GM21367 (cell line): ENCODE results near the gene HOXD1.

Source experiments
- ATAC-seq: cut with Tn5 transposase; IDR thresholded peaks from one replicate; pipeline ENCODE4 v1.9.1; 2021; ENCODE audit not compliant: unreplicated experiment

The HOXD1 gene

DNA sequence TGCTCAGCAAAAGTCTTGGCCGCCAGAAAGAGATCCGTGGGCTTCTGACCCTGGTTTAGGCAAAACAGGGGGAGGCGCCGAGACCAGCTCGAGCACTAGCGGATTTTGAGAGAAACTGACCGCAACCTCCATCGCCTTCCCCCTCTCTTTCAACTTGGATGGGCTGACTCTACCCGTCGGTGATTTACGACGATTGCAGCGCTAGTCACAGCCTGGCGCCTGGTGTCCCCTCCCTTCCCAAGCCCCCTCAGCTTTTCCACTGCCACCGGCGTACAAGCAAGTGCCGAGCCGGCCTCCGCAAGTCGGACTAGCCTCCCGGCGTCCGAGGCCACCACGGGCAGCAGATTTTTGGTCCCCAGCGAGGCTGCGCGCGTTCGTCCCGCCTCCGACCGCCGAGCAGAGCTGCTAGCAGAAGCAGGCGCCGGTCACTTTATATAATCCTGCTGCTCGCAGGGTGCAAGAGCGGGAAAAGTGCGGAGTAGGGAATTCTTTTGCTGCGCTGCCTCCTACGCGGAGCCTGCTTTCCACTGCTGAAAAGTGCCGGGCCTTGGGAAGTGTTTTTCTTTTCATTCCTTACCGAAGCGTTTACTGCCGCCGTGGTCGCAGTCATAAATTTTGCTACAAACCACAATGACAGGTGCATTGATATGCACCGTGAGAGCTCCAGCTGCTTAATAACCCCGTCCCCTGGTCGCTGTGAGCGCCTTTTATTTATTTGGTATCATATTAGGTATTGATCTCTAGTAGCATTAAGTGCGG is 23.7 kb upstream of the HOXD1 start:
- ATAC-seq, result no peak

DNA sequence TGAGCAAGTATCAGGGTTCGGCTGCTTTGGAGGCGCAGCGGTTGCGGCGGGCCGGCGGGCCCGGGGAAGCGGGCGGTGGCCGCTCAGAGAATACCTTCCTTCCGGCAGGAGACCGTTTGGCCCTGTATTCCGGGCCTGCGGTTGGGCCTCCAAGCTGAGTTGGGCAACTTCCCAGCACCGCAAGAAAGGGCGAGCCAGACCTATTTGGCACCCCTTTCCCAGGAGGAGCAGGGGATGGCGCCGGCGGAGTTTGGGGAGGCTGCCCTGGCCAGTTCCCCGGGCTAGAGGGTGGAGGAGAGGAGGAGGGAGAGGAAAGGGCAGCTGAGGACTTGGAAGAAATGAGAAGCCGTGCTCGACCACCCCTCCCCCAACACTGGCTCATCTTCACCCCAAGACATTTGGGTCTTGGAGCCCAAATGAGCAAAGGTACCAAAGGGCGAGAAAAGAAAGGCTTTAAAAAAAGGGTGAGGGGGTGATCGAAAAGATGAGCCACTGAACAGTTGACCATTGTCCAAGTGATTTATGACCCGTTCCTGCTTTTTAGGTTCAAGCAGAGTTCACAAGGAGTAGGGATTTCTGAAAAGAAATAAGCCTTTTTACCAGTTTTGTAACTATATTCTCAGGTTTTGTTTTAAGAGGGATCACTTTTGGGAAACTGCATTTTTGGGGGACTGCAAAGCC is 23.0 kb upstream of the HOXD1 start:
- ATAC-seq, result no peak

GRCh38 chr2:176166272-176166671 is 22.2 kb upstream of the HOXD1 start:
- ATAC-seq, result no peak

GRCh38 chr2:176167398-176167797 is 21.1 kb upstream of the HOXD1 start:
- ATAC-seq, result no peak

DNA sequence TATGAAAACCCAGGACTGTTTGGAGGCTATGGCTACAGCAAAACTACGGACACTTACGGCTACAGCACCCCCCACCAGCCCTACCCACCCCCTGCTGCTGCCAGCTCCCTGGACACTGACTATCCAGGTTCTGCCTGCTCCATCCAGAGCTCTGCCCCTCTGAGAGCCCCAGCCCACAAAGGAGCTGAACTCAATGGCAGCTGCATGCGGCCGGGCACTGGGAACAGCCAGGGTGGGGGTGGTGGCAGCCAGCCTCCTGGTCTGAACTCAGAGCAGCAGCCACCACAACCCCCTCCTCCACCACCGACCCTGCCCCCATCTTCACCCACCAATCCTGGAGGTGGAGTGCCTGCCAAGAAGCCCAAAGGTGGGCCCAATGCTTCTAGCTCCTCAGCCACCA is 19.3 kb upstream of the HOXD1 start:
- ATAC-seq, result no peak

- no peak for ATAC-seq
Observed at GRCh38 chr2:176169711-176170110, 18.8 kb upstream of the HOXD1 start.

GRCh38 chr2:176170602-176171305 is 17.7 kb upstream of the HOXD1 start:
- no peak for ATAC-seq

- ATAC-seq, result no peak
Observed at GRCh38 chr2:176171351-176172006, 17.0 kb upstream of the HOXD1 start.

- ATAC-seq, result no peak
Observed at GRCh38 chr2:176172007-176172894, 16.2 kb upstream of the HOXD1 start.

GRCh38 chr2:176172895-176173566 is 15.4 kb upstream of the HOXD1 start:
- no peak for ATAC-seq

DNA sequence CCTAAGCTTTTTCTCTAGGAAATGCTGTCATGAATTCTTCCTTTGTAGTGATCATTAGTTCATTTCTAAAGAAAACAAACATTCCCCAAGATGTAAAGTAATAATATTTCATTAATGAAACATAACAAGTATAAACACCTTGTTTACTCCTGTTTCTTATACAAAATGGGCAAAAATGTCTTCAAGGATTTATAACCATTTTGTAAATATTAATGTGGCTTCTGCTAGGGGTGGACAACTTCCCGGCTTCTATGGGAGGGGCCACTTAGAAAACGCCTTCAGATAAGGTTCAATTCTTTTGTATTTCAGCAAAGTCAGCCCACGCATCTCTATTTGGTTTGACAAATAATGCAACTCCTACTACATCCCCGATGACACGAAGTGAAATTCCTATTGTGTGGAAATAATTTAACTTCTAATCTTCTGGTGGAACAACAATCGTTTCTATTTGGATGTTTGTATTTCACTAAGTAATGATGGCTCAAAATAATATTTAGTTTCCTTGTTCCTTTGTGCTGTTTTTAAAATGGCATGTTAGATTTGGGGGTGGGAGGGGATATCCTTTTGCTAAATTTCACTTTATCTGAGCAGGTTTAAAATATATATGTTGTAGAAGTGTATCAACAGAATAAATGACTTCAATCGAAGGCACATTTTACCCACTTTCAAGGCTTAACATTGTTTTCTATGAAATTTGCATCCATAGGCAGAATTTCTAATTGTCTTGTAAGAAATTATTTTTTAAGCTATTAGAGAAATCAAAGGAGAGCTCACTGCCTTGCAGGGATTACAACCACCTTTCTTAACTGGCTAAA is 14.7 kb upstream of the HOXD1 start:
- no peak for ATAC-seq

- no peak for ATAC-seq
Observed at GRCh38 chr2:176174382-176174823, 14.1 kb upstream of the HOXD1 start.

- no peak for ATAC-seq
Observed at GRCh38 chr2:176174824-176175708, 13.4 kb upstream of the HOXD1 start.

DNA sequence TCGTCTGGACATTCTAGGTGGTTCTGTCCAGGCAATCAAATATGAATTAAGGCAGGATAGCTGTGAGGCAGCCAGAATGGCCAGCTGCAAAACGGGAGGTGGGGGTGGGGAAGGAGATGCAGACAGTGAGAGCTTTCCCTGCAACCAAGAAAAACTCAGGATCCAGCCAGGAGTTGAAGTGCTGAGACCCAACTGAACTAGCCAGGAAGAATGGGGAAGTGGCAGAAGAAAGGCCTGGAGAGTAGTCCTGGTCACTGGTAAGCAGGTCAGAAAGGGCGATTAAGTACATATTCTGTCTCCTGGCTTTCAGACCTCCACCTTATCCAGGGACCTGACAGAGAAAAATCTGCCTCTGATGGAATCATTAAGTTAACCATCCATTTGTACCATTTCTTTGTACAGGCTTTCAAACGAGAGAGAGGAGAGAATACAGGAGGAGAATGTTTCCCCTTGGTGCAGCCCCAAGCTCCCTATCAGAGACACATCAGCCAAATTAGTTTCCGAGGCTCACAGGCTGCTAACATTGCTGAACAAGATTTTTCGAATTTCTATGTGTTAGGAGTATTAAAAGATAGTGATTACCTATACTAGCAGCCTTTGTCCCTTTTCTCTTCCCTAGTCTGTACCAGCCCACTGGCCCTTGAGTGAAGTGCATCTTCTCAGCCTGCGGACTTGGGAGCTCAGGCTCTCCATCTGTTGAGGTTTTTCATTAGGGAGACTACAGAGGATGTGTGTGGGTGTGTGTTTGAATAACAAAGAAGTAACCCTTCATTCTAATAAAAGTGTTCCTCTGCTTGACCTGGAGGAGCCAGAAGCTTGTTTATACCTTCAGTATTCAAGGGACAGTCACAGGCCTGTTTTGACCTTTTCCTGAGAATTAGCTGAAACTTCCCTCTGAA is 12.5 kb upstream of the HOXD1 start:
- ATAC-seq, result no peak

- no peak for ATAC-seq
Observed at GRCh38 chr2:176177580-176178037, 10.9 kb upstream of the HOXD1 start.

DNA sequence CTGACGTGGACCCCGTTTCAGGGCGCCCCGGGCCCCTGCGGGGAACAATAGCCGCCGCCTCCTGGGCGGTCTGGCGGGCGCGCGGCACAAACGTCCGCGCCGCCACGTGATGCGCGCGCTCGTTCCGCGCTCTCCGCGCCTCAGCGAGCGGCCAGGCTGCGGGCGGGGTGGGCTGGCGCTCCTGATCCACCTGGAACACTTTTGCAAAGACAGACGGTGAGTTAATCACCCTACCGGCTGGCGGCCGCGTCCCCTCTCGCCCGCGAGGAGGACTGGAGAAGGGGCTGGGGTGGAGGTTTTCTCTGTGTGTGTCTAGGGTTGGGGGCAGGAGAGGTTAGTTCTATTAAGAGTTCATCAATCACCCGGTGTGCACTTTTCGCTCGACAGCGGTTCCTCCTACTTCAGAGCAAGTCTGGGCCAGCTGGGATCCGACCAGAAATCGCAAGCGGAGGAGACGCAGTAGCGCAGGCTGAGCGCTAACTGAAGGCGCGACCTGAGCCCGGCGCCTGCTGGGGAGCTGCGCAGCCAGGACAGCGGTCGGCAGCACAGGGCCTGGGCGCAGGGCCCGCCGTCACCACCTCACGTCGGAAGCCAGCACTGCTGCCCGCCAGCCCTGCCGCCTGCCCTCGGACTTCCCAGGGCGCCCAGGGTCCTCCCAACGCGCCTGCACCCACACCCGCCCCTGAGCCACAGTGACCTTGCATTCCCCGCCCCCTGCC is 10.3 kb upstream of the HOXD1 start:
- ATAC-seq, result no peak
